A549 (cell line): Measurements from ENCODE around the gene LLCFC1. TPM values are rescaled to one million over a fixed set of nuclear protein-coding genes. Genes with fewer than 3 reads are reported as not detected.

Source experiments
- ATAC-seq, 2 experiments: fragments of 200-7000 bp in 1 of 2; fragments of >200 bp in 1 of 2; cut with Nextera tagmentation in 1 of 2; cut with Tn5 transposase in 1 of 2; 3 replicates each; pipeline versions ENCODE4 v1.8.0 to v1.9.1; 2018 to 2020; ENCODE audit warnings: mild to moderate bottlenecking in 1 of 2, moderate library complexity in 1 of 2
- CTCF ChIA-PET: fragments of 300-600 bp; sonication (Branson Sonifier 250); formaldehyde crosslinking; extraction: SDS; loops from one replicate; lab custom pipeline; 2021; ENCODE audit warnings: antibody characterized with exemption, inconsistent platforms; lab: Yijun Ruan, JAX
- POLR2A ChIA-PET: fragments of 350-600 bp; formaldehyde crosslinking; extraction: SDS; loops from one replicate; lab custom pipeline; 2021; ENCODE audit warnings: antibody characterized with exemption, inconsistent platforms; lab: Yijun Ruan, JAX
- DNase-seq, 2 experiments: peaks; one replicate each; pipeline versions ENCODE4 v3.0.0 to v3.0.0-alpha.2; 2011 to 2016; ENCODE audit warnings: low read depth in 1 of 2, low spot score in 1 of 2
- FAIRE-seq: peaks from 2 replicates; lab custom pipeline; 2011; peaks lifted over from hg19 to GRCh38; lab: Jason Lieb, UNC
- H3K27ac ChIP-seq, 2 experiments: fragments of >200 bp; sonication (Bioruptor Twin); formaldehyde crosslinking; 3 replicates each; pipeline ENCODE4 v1.5.1; 2016 to 2017
- H3K4me1 ChIP-seq: fragments of >200 bp; sonication (Bioruptor Twin); formaldehyde crosslinking; 3 replicates; pipeline ENCODE4 v1.6.1; 2016
- H3K4me2 ChIP-seq: fragments of >200 bp; sonication (Bioruptor Twin); formaldehyde crosslinking; 3 replicates; pipeline ENCODE4 v1.6.1; 2016
- H3K4me3 ChIP-seq: fragments of >200 bp; sonication (Bioruptor Twin); formaldehyde crosslinking; 3 replicates; pipeline ENCODE4 v1.5.1; 2016
- H3K9me3 ChIP-seq: fragments of >200 bp; sonication (Bioruptor Twin); formaldehyde crosslinking; 3 replicates; pipeline ENCODE4 v1.6.1; 2016
- CBX2 ChIP-seq: fragments of 200-600 bp; sonication (generic); IDR thresholded peaks from 2 replicates; pipeline ENCODE4 v1.6.1; 2016; ENCODE audit warnings: low read depth, mild to moderate bottlenecking, borderline replicate concordance
- CEBPB ChIP-seq, 2 experiments: fragments of >200 bp in 1 of 2; sonication (Bioruptor Twin) in 1 of 2; formaldehyde crosslinking in 1 of 2; IDR thresholded peaks; 2 replicates each; pipeline ENCODE4 v1.6.1; 2012 to 2016
- CHD2 ChIP-seq: fragments of 150-350 bp; IDR thresholded peaks from 2 replicates; pipeline ENCODE4 v1.6.1; 2014; ENCODE audit warnings: low read length; ENCODE audit not compliant: partially characterized antibody
- EHMT2 ChIP-seq: fragments of 200-600 bp; sonication (generic); IDR thresholded peaks from 2 replicates; pipeline ENCODE4 v1.6.1; 2016; ENCODE audit warnings: antibody characterized with exemption, low read depth, mild to moderate bottlenecking, moderate library complexity
- FOSL2 ChIP-seq, 2 experiments: fragments of 450-650 bp in 1 of 2; fragments of >200 bp in 1 of 2; sonication (Bioruptor Twin) in 1 of 2; formaldehyde crosslinking; IDR thresholded peaks; 2 replicates each; pipeline versions ENCODE4 v1.5.0 to v1.6.1; 2016 to 2020; ENCODE audit warnings: mild to moderate bottlenecking in 1 of 2, moderate library complexity in 1 of 2
- GATA3 ChIP-seq: IDR thresholded peaks from 2 replicates; pipeline ENCODE4 v1.6.1; 2012; ENCODE audit warnings: borderline replicate concordance
- HOXA7 ChIP-seq: fragments of 250-450 bp; sonication (Bioruptor Pico); IDR thresholded peaks from 2 replicates; pipeline ENCODE4 v1.5.0; 2020; ENCODE audit warnings: mild to moderate bottlenecking, moderate library complexity
- KDM1A ChIP-seq: fragments of 200-600 bp; sonication (generic); IDR thresholded peaks from 2 replicates; pipeline ENCODE4 v1.6.1; 2016; ENCODE audit warnings: low read depth, mild to moderate bottlenecking
- KDM5A ChIP-seq: fragments of 200-600 bp; sonication (generic); IDR thresholded peaks from 2 replicates; pipeline ENCODE4 v1.6.1; 2016; ENCODE audit warnings: antibody characterized with exemption, mild to moderate bottlenecking
- NR3C1 ChIP-seq: fragments of >200 bp; sonication (Bioruptor Twin); formaldehyde crosslinking; IDR thresholded peaks from 3 replicates; pipeline ENCODE4 v1.6.1; 2017
- RFX5 ChIP-seq: fragments of 450-650 bp; IDR thresholded peaks from 2 replicates; pipeline ENCODE4 v1.7.1; 2014; ENCODE audit warnings: antibody characterized with exemption, mild to moderate bottlenecking, moderate library complexity
- TFCP2L1 ChIP-seq: fragments of 250-450 bp; sonication (Bioruptor Pico); IDR thresholded peaks from 2 replicates; pipeline ENCODE4 v1.5.0; 2021; ENCODE audit warnings: mild to moderate bottlenecking
- TP53 ChIP-seq: fragments of 250-450 bp; sonication (Bioruptor Pico); IDR thresholded peaks from 2 replicates; pipeline ENCODE4 v1.5.0; 2021; ENCODE audit warnings: mild to moderate bottlenecking, moderate library complexity
- ZSCAN20 ChIP-seq: fragments of 250-450 bp; sonication (Bioruptor Pico); IDR thresholded peaks from 2 replicates; pipeline ENCODE4 v1.8.0; 2022; ENCODE audit warnings: mild to moderate bottlenecking, moderate library complexity
- WGBS: methylation state at CpG from one replicate; pipeline ENCODE4 v1.1.6; 2017; ENCODE audit errors: missing lambda C conversion rate; 5-methylcytosine and 5-hydroxymethylcytosine counted together
- polyA plus RNA-seq, 4 experiments: library from polyadenylated mRNA; depleted of rRNA in 3 of 4; stranded (reverse); fragments of >200 nt; fragmentation: RNase III in 1 of 4; extraction: RNeasy Plus Mini Kit Qiagen cat#74134 plus additional on column Dnase treatment in 1 of 4; gene quantifications; 2 replicates in 3 of 4; 3 replicates in 1 of 4; pipeline ENCODE4 v1.2.3, GENCODE V29; 2011 to 2017
- TF ChIP-seq, protein P1 (sequence below): IDR thresholded peaks from 2 replicates; pipeline ENCODE4 v1.6.1; 2012; ENCODE audit warnings: low read depth, borderline replicate concordance
- TF ChIP-seq, protein P2 (sequence below): fragments of >200 bp; sonication (Bioruptor Twin); formaldehyde crosslinking; IDR thresholded peaks from 3 replicates; pipeline ENCODE4 v1.6.1; 2016
- TF ChIP-seq, protein P3 (sequence below): fragments of 250-450 bp; sonication (Bioruptor Pico); IDR thresholded peaks from 2 replicates; pipeline ENCODE4 v1.5.0; 2021; ENCODE audit warnings: mild to moderate bottlenecking, moderate library complexity, borderline replicate concordance
- TF ChIP-seq, protein P4 (sequence below): fragments of 450-650 bp; IDR thresholded peaks from 2 replicates; pipeline ENCODE4 v1.6.1; 2014; ENCODE audit warnings: antibody characterized with exemption
- TF ChIP-seq, protein P5 (sequence below): fragments of >200 bp; sonication (Bioruptor Twin); formaldehyde crosslinking; IDR thresholded peaks from 3 replicates; pipeline ENCODE4 v1.5.1; 2016

LLCFC1 gene
- polyA plus RNA-seq, 2 of the 4 experiments (the other 2 are of a cell fraction): not detected

DNA sequence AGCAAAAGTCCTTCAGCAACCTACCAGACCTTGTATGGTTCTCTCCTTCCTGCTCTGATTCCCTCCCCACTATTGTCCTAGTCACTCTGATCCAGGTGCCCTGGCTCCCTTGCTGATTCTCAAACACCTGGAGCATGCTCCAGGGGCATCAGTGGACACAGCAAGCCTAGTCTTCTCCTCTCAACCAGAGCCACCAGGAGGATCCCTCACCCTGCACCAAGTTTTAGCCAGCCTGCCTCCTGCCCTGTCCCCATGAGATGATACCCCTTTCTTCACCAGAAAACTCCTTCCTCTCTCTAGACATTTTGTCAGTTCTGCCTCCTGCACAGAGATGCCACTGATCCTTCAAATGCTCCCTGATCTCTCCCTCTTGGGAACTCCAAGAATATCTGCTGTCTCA, 11.0 kb downstream of the LLCFC1 start:
- no peak for ATAC-seq
- H3K4me1 ChIP-seq: no peaks in the 10 kb centered on the region
- no peak overlapping the region for H3K4me2 ChIP-seq
- no peak overlapping the region for H3K4me3 ChIP-seq
- TF ChIP-seq KDM5A (no peak), TFCP2L1 (CRISPR knock-in tag) (no peak)
- DNase-seq: no peak
- POLR2A ChIA-PET: no interaction called here
- FAIRE-seq: no peak
- no peaks in the 10 kb centered on the region; the same call in 2 of the 3 replicates for H3K9me3 ChIP-seq
- CTCF ChIA-PET: no interaction called here
- H3K27ac ChIP-seq: no peak overlapping the region

DNA sequence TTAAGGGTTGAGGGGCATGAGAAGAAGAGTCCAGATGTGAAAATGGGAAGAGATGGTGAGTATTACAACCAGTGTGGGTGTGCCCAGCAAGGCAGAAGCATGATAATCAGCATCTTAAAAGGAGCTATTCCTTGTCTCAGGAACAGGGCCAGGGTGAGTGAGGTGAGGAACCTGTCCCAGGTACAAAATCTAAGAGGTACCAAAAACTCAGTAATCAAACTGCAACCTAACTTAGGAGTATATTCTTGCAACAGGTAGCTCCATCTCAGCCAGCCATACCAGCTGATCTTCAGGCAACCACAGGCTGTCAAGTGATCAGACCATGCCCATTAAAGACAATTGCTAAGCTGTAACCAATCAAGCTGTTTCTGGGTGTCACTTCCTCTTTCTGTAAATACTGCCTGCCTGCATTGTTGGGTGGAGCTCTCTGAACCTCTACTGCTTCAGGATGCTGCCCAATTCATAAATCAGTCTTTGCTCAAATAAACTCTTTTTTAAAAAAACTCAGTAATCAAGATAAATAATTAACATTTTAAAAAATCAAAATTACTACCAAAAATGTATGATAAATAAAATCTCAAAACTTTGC, 15.5 kb downstream of the LLCFC1 start:
- no peak for ATAC-seq
- Histone ChIP-seq H3K4me2 (no peak overlapping the region), H3K4me3 (no peak overlapping the region), H3K27ac (no peak overlapping the region), H3K4me1 (0 out of 3 replicates have a peak, but pooled peaks cover 6% of the 10 kb centered on the region), H3K9me3 (no peaks in the 10 kb centered on the region; the same call in 2 of the 3 replicates)
- DNase-seq: no peak
- no peak for FAIRE-seq
- POLR2A ChIA-PET: no interaction called here
- no peak for TF ChIP-seq FOSL2 (IDR thresholded peaks at IDR 0.05)
- TF ChIP-seq FOSL2 (CRISPR knock-in tag; IDR thresholded peaks at IDR 0.05): no peak
- CTCF ChIA-PET: no interaction called here

DNA sequence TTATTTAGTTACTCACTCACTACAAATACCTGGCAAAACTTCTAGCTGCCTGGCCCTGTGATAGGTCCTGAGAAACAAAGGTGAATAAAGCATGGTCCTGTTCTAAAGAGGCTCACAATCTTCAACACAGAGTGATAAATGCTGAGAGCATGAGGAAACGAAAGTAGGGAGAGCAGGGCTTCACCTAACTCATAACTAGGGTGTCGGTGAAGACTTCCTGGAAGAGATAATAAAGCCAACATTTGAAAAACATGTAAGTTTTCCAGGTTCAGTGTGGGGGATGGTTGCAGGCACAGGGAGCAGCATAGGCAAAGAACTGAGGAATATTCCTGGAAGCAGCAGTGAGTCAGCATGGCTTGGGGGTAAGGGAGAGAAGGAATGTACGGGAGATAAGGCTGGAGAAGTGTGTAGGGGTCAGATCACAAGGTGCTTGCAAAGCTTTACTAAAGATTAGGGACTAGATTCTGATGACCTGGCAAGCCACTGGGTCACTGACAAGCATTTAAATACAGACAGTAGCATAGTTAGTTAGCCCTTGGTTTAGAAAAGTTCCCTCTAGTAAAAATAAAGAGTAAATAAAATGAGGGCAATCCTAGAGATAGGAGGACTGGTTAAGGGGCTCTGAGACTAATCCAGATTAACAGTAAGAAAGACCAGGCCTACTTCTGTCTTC, 17.8 kb downstream of the LLCFC1 start:
- TF ChIP-seq ZSCAN20 (CRISPR knock-in tag): no peak
- TF ChIP-seq, protein P1, sequence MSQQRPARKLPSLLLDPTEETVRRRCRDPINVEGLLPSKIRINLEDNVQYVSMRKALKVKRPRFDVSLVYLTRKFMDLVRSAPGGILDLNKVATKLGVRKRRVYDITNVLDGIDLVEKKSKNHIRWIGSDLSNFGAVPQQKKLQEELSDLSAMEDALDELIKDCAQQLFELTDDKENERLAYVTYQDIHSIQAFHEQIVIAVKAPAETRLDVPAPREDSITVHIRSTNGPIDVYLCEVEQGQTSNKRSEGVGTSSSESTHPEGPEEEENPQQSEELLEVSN: no peak
- no peak for FAIRE-seq
- DNase-seq: peak; percentile 8 to 18
- POLR2A ChIA-PET: no interaction called here
- Histone ChIP-seq H3K4me1 (0 out of 3 replicates have a peak, but pooled peaks cover 6% of the 10 kb centered on the region), H3K27ac (no peak overlapping the region; a peak in 1 of 6 replicates), H3K4me3 (no peak overlapping the region), H3K4me2 (peak overlapping the region; percentile 41; the same call in 1 of the 3 replicates), H3K9me3 (no peaks in the 10 kb centered on the region; the same call in 2 of the 3 replicates)
- peak; percentile 46 to 54; a peak in 3 of 6 replicates for ATAC-seq
- WGBS: 6% methylated on average over 3 of the region's 3 CpGs
- CTCF ChIA-PET: no interaction called here

DNA sequence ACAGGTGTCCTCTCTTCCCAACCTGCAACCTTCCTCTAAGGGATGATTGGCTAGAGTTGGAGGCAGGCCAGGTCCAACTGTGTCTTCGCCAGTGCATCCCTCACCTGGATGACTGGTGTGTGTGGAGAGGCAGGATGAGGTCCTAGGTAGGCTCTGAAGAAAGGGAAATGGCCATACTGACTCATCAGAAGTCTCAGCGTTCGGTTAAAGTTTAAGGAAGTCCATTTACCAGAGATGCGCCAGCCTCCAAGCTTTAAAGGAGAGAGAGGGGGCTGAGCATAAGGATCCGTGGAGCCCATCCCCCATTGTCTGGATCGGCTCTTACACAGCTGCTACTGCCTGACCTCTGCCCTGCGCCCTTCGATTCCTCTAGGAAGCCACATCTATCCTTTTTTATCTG, 18.4 kb downstream of the LLCFC1 start:
- Histone ChIP-seq H3K4me3 (no peak overlapping the region), H3K27ac (no peak overlapping the region), H3K4me2 (no peak overlapping the region), H3K9me3 (no peaks in the 10 kb centered on the region; the same call in 2 of the 3 replicates), H3K4me1 (0 out of 3 replicates have a peak, but pooled peaks cover 6% of the 10 kb centered on the region)
- FAIRE-seq (no peak), ATAC-seq (no peak)
- 22% methylated on average over 8 of the region's 8 CpGs for WGBS
- POLR2A ChIA-PET: no interaction called here
- TF ChIP-seq, protein P2, sequence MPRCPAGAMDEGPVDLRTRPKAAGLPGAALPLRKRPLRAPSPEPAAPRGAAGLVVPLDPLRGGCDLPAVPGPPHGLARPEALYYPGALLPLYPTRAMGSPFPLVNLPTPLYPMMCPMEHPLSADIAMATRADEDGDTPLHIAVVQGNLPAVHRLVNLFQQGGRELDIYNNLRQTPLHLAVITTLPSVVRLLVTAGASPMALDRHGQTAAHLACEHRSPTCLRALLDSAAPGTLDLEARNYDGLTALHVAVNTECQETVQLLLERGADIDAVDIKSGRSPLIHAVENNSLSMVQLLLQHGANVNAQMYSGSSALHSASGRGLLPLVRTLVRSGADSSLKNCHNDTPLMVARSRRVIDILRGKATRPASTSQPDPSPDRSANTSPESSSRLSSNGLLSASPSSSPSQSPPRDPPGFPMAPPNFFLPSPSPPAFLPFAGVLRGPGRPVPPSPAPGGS: no peak
- TF ChIP-seq EHMT2: no peak
- TF ChIP-seq, all 56 proteins: peak for 0
- CTCF ChIA-PET: no interaction called here
- no peak for DNase-seq

DNA sequence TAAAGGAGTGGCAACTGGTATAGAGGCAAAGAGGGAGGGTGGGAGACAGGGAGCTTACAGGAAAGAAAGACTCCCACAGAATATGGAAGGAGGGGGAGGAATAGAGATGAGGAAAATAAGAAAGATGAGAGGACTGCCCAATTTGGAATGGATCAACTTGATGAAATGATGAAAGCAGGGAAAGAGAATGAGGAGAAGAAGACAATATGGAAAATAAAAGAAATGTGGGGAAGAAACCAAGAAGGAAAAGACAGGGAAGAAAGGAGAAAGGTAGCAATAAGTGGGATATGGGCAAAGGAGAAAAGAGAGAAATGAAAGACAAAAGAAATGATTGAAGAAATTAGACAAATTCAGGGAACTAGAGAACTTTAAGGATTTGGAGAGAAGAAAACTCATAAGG, 19.9 kb downstream of the LLCFC1 start:
- ATAC-seq (no peak), DNase-seq (no peak), FAIRE-seq (no peak)
- Histone ChIP-seq H3K9me3 (no peaks in the 10 kb centered on the region; the same call in 2 of the 3 replicates), H3K4me2 (no peak overlapping the region), H3K4me1 (0 out of 3 replicates have a peak, but pooled peaks cover 6% of the 10 kb centered on the region), H3K27ac (no peak overlapping the region), H3K4me3 (no peak overlapping the region)
- ChIA-PET POLR2A (no interaction called here), CTCF (interaction anchor here (1.0 kb wide), 1 partner anchor 176 kb away, joined by 3 read pairs; no protein-coding TSS in a partner anchor)
- TF ChIP-seq, protein P3, sequence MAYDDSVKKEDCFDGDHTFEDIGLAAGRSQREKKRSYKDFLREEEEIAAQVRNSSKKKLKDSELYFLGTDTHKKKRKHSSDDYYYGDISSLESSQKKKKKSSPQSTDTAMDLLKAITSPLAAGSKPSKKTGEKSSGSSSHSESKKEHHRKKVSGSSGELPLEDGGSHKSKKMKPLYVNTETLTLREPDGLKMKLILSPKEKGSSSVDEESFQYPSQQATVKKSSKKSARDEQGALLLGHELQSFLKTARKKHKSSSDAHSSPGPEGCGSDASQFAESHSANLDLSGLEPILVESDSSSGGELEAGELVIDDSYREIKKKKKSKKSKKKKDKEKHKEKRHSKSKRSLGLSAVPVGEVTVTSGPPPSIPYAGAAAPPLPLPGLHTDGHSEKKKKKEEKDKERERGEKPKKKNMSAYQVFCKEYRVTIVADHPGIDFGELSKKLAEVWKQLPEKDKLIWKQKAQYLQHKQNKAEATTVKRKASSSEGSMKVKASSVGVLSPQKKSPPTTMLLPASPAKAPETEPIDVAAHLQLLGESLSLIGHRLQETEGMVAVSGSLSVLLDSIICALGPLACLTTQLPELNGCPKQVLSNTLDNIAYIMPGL (CRISPR knock-in tag): no peak
- TF ChIP-seq CBX2 (no peak), KDM1A (no peak), RFX5 (no peak), CEBPB (IDR thresholded peaks at IDR 0.05) (no peak), CHD2 (no peak), GATA3 (no peak), NR3C1 (no peak), ZSCAN20 (CRISPR knock-in tag) (no peak), HOXA7 (CRISPR knock-in tag) (no peak), TP53 (CRISPR knock-in tag) (no peak)
- TF ChIP-seq, protein P4, sequence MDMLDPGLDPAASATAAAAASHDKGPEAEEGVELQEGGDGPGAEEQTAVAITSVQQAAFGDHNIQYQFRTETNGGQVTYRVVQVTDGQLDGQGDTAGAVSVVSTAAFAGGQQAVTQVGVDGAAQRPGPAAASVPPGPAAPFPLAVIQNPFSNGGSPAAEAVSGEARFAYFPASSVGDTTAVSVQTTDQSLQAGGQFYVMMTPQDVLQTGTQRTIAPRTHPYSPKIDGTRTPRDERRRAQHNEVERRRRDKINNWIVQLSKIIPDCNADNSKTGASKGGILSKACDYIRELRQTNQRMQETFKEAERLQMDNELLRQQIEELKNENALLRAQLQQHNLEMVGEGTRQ: no peak
- TF ChIP-seq, protein P5, sequence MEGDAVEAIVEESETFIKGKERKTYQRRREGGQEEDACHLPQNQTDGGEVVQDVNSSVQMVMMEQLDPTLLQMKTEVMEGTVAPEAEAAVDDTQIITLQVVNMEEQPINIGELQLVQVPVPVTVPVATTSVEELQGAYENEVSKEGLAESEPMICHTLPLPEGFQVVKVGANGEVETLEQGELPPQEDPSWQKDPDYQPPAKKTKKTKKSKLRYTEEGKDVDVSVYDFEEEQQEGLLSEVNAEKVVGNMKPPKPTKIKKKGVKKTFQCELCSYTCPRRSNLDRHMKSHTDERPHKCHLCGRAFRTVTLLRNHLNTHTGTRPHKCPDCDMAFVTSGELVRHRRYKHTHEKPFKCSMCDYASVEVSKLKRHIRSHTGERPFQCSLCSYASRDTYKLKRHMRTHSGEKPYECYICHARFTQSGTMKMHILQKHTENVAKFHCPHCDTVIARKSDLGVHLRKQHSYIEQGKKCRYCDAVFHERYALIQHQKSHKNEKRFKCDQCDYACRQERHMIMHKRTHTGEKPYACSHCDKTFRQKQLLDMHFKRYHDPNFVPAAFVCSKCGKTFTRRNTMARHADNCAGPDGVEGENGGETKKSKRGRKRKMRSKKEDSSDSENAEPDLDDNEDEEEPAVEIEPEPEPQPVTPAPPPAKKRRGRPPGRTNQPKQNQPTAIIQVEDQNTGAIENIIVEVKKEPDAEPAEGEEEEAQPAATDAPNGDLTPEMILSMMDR: no peak
